ENCODE results near the gene KLHDC9. TPM values are rescaled to one million over a fixed set of nuclear protein-coding genes. Genes with fewer than 3 reads are reported as not detected.

KLHDC9 gene
- total and polyA plus RNA-seq, 7 donors: 0.34 to 5.9 (median 2.7) TPM

DNA sequence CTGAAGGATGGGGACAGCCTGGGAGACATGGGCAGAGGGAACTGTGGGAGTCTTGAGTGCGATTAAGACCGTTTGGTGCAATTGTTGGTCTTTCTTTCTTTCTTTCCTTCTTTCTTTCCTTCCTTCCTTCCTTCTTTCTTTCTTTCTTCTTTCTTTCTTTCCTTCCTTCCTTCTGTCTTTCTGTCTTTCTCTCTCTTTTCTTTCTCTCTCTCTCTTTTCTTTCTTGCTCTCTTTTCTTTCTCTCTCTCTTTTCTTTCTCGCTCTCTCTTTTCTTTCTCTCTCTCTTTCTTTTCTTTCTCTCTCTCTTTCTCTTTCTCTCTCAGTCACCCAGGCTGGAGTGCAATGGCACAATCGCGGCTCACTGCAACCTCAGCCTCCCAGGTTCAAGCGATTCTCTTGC, 2.9 kb upstream of the KLHDC9 start:
- 91 to 95% (median 93%) methylated on average over 6 of the region's 6 CpGs for WGBS, 3 donors
- Histone ChIP-seq H3K9me3 (no peaks in the 10 kb centered on the region), H3K4me1 (peaks cover 7% of the 10 kb centered on the region), H3K27me3 (ENCODE audit: insufficient read depth in 3 of 3, low read length in 2 of 3) (no peaks in the 10 kb centered on the region), H3K36me3 (ENCODE audit: insufficient read depth in 1 of 2, low read depth in 1 of 2) (peaks cover 6 to 13% of the 10 kb centered on the region in 2 donors), H3K4me3 (no peak overlapping the region), H3K27ac (no peak overlapping the region)
- DNase-seq: peak in 1 of 2 donors; percentile 2
- TF ChIP-seq CTCF (IDR thresholded peaks at IDR 0.05): no peak
- ATAC-seq: no peak
- intact Hi-C loops (cut with DNase I): loop anchor here (5.0 to 10.0 kb wide), 3 partner anchors 53 to 370 kb away; no protein-coding TSS in a partner anchor

DNA sequence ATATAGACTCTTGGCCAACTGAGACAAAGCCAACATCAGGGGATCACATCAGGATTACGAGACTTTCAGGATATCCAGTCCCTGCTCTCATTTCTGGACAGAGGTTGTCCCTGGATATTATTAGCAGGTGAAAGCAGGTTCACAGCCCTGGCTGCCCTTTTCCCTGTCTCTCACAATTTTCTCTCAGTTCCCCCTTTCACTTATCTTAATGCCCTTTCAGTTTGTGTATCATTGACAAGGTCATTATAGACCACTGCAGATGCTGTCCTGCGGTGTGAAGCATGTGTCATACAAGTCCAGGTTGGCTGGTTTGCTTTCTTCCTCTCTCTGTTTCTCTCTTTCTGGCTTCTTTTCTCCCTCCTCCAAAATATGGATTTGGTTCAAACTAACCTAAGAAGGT, 2.1 kb upstream of the KLHDC9 start:
- DNase-seq (peak in 1 of 2 donors; percentile 7), ATAC-seq (no peak)
- H3K4me1 ChIP-seq: peaks cover 7% of the 10 kb centered on the region
- H3K4me3 ChIP-seq: no peak overlapping the region
- intact Hi-C loops (cut with DNase I): loop anchor here (2.0 to 10.0 kb wide), 4 partner anchors 54 to 371 kb away; no protein-coding TSS in a partner anchor
- H3K27me3 ChIP-seq (ENCODE audit: insufficient read depth in 3 of 3, low read length in 2 of 3): no peaks in the 10 kb centered on the region
- no peaks in the 10 kb centered on the region for H3K9me3 ChIP-seq
- TF ChIP-seq CTCF (IDR thresholded peaks at IDR 0.05): no peak
- 92 to 93% (median 92%) methylated on average over 2 of the region's 2 CpGs for WGBS, 3 donors
- H3K27ac ChIP-seq: no peak overlapping the region
- peaks cover 6 to 21% of the 10 kb centered on the region in 2 donors for H3K36me3 ChIP-seq (ENCODE audit: insufficient read depth in 1 of 2, low read depth in 1 of 2)

- ATAC-seq (peak in 3 of 4 donors; percentile 16 to 22 (median 21)), DNase-seq (peak; percentile 61 to 77)
- no peak overlapping the region for H3K27ac ChIP-seq
These were observed 1.6 kb upstream of the KLHDC9 start for GRCh38 chr1:161096530-161096929.

GRCh38 chr1:161099090-161099802, 1.1 kb downstream of the KLHDC9 start:
- peak in 1 of 4 donors; percentile 8 for ATAC-seq
- H3K4me3 ChIP-seq: peak overlapping the region; percentile 76
- DNase-seq: peak in 1 of 2 donors; percentile 42
- no peak for TF ChIP-seq CTCF (IDR thresholded peaks at IDR 0.05)
- intact Hi-C loops (cut with DNase I): loop anchor here (5.0 to 10.0 kb wide), 3 partner anchors 57 to 374 kb away; no protein-coding TSS in a partner anchor
- H3K27me3 ChIP-seq (ENCODE audit: insufficient read depth in 3 of 3, low read length in 2 of 3): no peaks in the 10 kb centered on the region
- H3K4me1 ChIP-seq: peaks cover 7% of the 10 kb centered on the region
- 67 to 78% (median 69%) methylated on average over 9 of the region's 9 CpGs for WGBS, 3 donors
- H3K9me3 ChIP-seq: no peaks in the 10 kb centered on the region
- H3K27ac ChIP-seq: no peak overlapping the region
- H3K36me3 ChIP-seq (ENCODE audit: insufficient read depth in 1 of 2, low read depth in 1 of 2): peaks cover 16 to 36% of the 10 kb centered on the region in 2 donors

More at GRCh38 chr1:161096530-161096929, 1.6 kb upstream of the KLHDC9 start:
- TF ChIP-seq CTCF (IDR thresholded peaks at IDR 0.05): no peak
- 13 to 27% (median 21%) methylated on average over 1 of the region's 1 CpG for WGBS, 3 donors
- H3K4me3 ChIP-seq: no peak overlapping the region
- peaks cover 7% of the 10 kb centered on the region for H3K4me1 ChIP-seq
- H3K36me3 ChIP-seq (ENCODE audit: insufficient read depth in 1 of 2, low read depth in 1 of 2): peaks cover 8 to 26% of the 10 kb centered on the region in 2 donors
- intact Hi-C loops (cut with DNase I): loop anchor here (2.0 to 10.0 kb wide), 4 partner anchors 54 to 372 kb away; no protein-coding TSS in a partner anchor
- H3K9me3 ChIP-seq: no peaks in the 10 kb centered on the region
- H3K27me3 ChIP-seq (ENCODE audit: insufficient read depth in 3 of 3, low read length in 2 of 3): no peaks in the 10 kb centered on the region

Data from psoas muscle (tissue), 8 donors.